Heart left ventricle (tissue), 16 donors: ENCODE data around the gene GZMM. TPM values are rescaled to one million over a fixed set of nuclear protein-coding genes. Genes with fewer than 3 reads are reported as not detected.

Source experiments
- ATAC-seq, 4 donors: fragments of 200-7000 bp; cut with Tn5 transposase; one replicate each; pipeline ENCODE4 v1.9.1; 2020 to 2022; ENCODE audit warnings: moderate library complexity in 4 of 4, mild to moderate bottlenecking in 3 of 4, moderate number of reproducible peaks in 1 of 4
- DNase-seq, 5 donors: peaks; one replicate each; pipeline ENCODE4 v3.0.0-alpha.2; 2020
- H3K27ac ChIP-seq, 12 donors: fragments of 200-600 bp; sonication (generic) in 4 of 12; one replicate each; pipeline versions ENCODE4 v1.5.0 to v1.8.0; 2016 to 2022; ENCODE audit warnings: mild to moderate bottlenecking in 2 of 12
- H3K27me3 ChIP-seq, 9 donors: fragments of 200-600 bp; sonication (generic) in 2 of 9; one replicate each; pipeline versions ENCODE4 v1.5.1 to v1.8.0; 2016 to 2022; ENCODE audit warnings: mild to moderate bottlenecking in 3 of 9
- H3K36me3 ChIP-seq, 9 donors: fragments of 200-600 bp; sonication (generic) in 2 of 9; one replicate each; pipeline versions ENCODE4 v1.5.0 to v1.8.0; 2018 to 2022; ENCODE audit warnings: mild to moderate bottlenecking in 2 of 9
- H3K4me1 ChIP-seq, 12 donors: fragments of 200-600 bp; sonication (generic) in 4 of 12; one replicate each; pipeline versions ENCODE4 v1.5.0 to v1.8.0; 2016 to 2022; ENCODE audit warnings: mild to moderate bottlenecking in 3 of 12
- H3K4me3 ChIP-seq, 12 donors: fragments of 200-600 bp; sonication (generic) in 4 of 12; one replicate each; pipeline versions ENCODE4 v1.5.0 to v1.8.0; 2017 to 2022; ENCODE audit warnings: mild to moderate bottlenecking in 9 of 12, moderate library complexity in 4 of 12
- H3K9me3 ChIP-seq, 12 donors: fragments of 200-600 bp; sonication (generic) in 4 of 12; one replicate each; pipeline versions ENCODE4 v1.5.0 to v1.8.0; 2016 to 2022; ENCODE audit warnings: mild to moderate bottlenecking in 1 of 12
- CTCF ChIP-seq, 12 donors: fragments of 200-600 bp; sonication (generic) in 4 of 12; IDR thresholded peaks; one replicate each; pipeline versions ENCODE4 v1.5.0 to v1.8.0; 2018 to 2022; ENCODE audit warnings: antibody characterized with exemption in 12 of 12, mild to moderate bottlenecking in 5 of 12
- POLR2A ChIP-seq, 2 donors: fragments of 450-650 bp; IDR thresholded peaks; one replicate each; pipeline ENCODE4 v1.6.1; 2017; ENCODE audit warnings: antibody characterized with exemption in 2 of 2, mild to moderate bottlenecking in 2 of 2, moderate library complexity in 2 of 2
- WGBS, 4 donors: extraction: QIAGEN DNeasy Blood & Tissue Kit in 2 of 4; methylation state at CpG; one replicate each; pipeline versions ENCODE4 v1.1.5 to v1.1.7; 2013 to 2018; 5-methylcytosine and 5-hydroxymethylcytosine counted together
- intact Hi-C, 10 donors: fragments of 100-400 bp; cut with DNase I; formaldehyde crosslinking; loops; one replicate each; pipeline versions ENCODE4 v1.11.1 to v1.14.2; 2022
- polyA plus RNA-seq, 2 donors: library from polyadenylated mRNA; stranded (reverse); fragments of 200-250 nt; gene quantifications; one replicate each; pipeline ENCODE4 v1.2.3, GENCODE V29; 2013
- total RNA-seq, 9 donors: library from RNA; depleted of rRNA in 2 of 9; stranded (reverse); fragments of >200 nt in 2 of 9; fragmentation: NEBNext Ultra II Directional in 3 of 9; extraction: Animal tissue kit (Norgen Biotek cat#: 25700) in 3 of 9; gene quantifications; one replicate each; pipeline versions ENCODE4 v1.1.0 to v1.2.4, GENCODE V29; 2016 to 2023
- donor health status: ischemic (EF 13 %, LVEDD 7.1; RV severe dilation, severe dysfunction).
- donor health status: healthy with polysubstance abuse.
- donor health status: DM: no; HTN: yes; CAD: no.
- donor health status: DM: no; HTN: no; CAD: no.
- donor health status: ischemic (EF 25% LVEDD 6.9; RV normal size, moderate dysfunction).
- donor health status: ischemic (EF 25% LVEDD 5.7; RV mildly dilated, moderate dysfunction).
- donor health status: healthy.
- donor health status: DM: yes; HTN: yes; CAD: no.
- donor health status: ischemic (EF 35%, LVEDD 5.7; RV mildly dilated, moderate dysfunction).
- donor health status: nonischemic (EF 11% LVEDD 7.7; RV severe dilation, severe dysfunction).
- donor health status: DM: yes; HTN: yes; CAD: no.
- donor health status: PGD.
- donor health status: ischemic (EF 29% LVEDD 5.4; RV normal size, mild dysfunction).
- donor health status: nonischemic (EF 23%, LVEDD 6.1; RV moderate dilation, normal function).

GZMM gene
- total and polyA plus RNA-seq, 11 donors = 0.12 to 3.0 (median 0.47) TPM; not detected in 5

DNA sequence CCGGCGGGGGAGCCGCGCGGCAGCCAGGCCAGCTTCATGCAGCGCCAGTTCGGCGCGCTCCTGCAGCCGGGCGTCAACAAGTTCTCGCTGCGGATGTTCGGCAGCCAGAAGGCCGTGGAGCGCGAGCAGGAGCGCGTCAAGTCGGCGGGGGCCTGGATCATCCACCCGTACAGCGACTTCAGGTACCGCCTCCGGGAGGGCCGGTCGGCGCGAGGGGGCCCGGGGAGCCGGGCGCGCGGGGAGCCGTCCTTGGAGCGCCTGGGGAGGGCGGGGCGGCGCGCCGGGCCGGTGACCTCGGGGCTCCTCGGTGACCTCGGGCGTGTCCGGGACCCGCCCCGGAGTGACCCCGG, 46.5 kb downstream of the GZMM start:
- Histone ChIP-seq H3K27me3 (peaks cover 15 to 51% (median 29%) of the 10 kb centered on the region in 9 donors), H3K36me3 (no peaks in the 10 kb centered on the region), H3K9me3 (no peaks in the 10 kb centered on the region), H3K27ac (no peak overlapping the region), H3K4me3 (peak overlapping the region in 9 of 12 donors; percentile 11 to 44 (median 28)), H3K4me1 (peaks cover 0 to 29% (median 16%) of the 10 kb centered on the region in 12 donors)
- 1 to 3% (median 2%) methylated on average over 37 to 50 of the region's 50 CpGs; no CpG with 5 or more reads in 1 of the 4 donors for WGBS, 4 donors
- intact Hi-C loops = loop anchor here in 1 of 10 donors (10.0 kb wide), 1 partner anchor 64 kb away; no protein-coding TSS in a partner anchor
- peak in 1 of 5 donors; percentile 59 for DNase-seq
- TF ChIP-seq POLR2A (IDR thresholded peaks at IDR 0.05) = no peak
- ATAC-seq = no peak

- peaks cover 15 to 51% (median 29%) of the 10 kb centered on the region in 9 donors for H3K27me3 ChIP-seq
- ATAC-seq (no peak), DNase-seq (no peak)
- H3K4me3 ChIP-seq = peak overlapping the region in 11 of 12 donors; percentile 8 to 44 (median 25)
- 3 to 9% (median 7%) methylated on average over 17 to 41 of the region's 41 CpGs for WGBS, 4 donors
- no peak for TF ChIP-seq CTCF (IDR thresholded peaks at IDR 0.05)
- no peak for TF ChIP-seq POLR2A (IDR thresholded peaks at IDR 0.05)
- H3K27ac ChIP-seq = no peak overlapping the region
- intact Hi-C loops = loop anchor here in 1 of 10 donors (10.0 kb wide), 1 partner anchor 64 kb away; no protein-coding TSS in a partner anchor
- peaks cover 0 to 29% (median 16%) of the 10 kb centered on the region in 12 donors for H3K4me1 ChIP-seq
- H3K9me3 ChIP-seq = no peaks in the 10 kb centered on the region
- no peaks in the 10 kb centered on the region for H3K36me3 ChIP-seq
Measured at GRCh38 chr19:590750-591098, 46.9 kb downstream of the GZMM start.

DNA sequence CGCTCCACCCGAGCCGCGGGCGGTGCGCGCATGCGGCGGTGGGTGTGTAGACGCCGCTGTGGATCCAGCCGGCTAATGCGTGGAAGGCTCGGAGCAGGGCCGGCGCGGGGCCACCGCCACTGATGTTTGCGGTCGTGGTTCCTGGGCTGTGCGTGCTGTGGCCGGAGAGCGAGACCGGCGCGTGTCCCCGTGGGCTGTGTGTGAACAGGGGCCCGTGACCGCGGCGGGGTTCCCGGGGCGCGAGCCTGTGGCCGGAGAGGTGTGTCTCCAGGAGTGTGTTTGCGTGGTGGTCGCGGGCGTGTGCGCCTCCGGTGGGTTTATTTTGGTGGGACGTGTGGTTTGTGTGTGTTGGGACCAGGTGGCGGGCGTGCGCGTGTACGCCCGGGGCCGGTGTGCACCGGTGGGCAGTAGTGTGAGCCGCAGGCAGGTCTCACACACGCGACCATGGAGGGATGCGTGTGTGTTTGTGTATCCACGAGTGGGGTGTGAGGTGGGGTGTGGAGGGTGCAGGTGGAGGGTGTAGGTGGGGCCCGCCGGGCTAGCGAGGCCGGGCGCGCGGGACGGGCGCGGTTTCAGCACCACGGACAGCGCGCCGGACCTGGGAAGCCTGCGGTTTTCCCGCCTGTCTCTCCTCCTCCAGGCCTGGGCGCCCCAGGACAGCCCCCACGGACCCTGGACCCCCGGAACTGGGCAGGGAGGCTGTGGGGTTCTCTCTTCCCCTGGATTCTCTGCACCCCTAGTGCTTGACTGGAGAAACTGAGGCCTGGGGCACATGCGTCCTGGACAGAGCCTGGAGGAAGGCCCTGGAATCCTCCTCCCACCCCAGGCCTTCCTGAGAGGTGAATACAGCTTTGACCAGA, 47.5 kb downstream of the GZMM start:
- DNase-seq = peak in 1 of 5 donors; percentile 67
- intact Hi-C loops = loop anchor here in 1 of 10 donors (10.0 kb wide), 1 partner anchor 63 kb away; no protein-coding TSS in a partner anchor
- H3K4me3 ChIP-seq = peak overlapping the region in 9 of 12 donors; percentile 8 to 44 (median 28)
- H3K27me3 ChIP-seq = peaks cover 15 to 51% (median 29%) of the 10 kb centered on the region in 9 donors
- no peaks in the 10 kb centered on the region for H3K36me3 ChIP-seq
- TF ChIP-seq POLR2A (IDR thresholded peaks at IDR 0.05) = no peak
- no peak for TF ChIP-seq CTCF (IDR thresholded peaks at IDR 0.05)
- H3K27ac ChIP-seq = no peak overlapping the region
- peaks cover 0 to 29% (median 16%) of the 10 kb centered on the region in 12 donors for H3K4me1 ChIP-seq
- no peaks in the 10 kb centered on the region for H3K9me3 ChIP-seq
- WGBS, 4 donors = 29 to 35% (median 33%) methylated on average over 45 to 75 of the region's 75 CpGs
- ATAC-seq = peak in 3 of 4 donors; percentile 19 to 38 (median 32)

DNA sequence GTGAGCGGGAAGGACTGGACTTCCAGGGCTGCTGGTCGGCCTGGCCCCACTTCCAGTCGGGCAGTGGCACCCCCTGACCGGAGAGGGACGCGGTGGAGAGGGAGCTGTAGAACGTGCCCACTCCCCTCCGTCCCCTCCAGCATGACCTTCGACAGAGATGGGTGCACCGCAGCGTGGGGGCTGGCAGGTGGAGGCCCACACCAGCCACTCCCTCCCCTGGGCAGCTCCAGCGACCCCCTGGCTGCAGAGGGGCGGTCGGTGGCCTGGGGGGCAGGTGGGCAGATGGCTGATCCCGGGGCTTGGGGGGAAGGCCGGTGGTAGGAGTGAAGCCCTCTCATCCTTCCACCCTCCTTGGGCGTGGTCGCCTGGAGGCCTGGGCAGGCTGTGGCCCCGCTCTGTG, 48.2 kb downstream of the GZMM start:
- peak in 1 of 5 donors; percentile 57 for DNase-seq
- Histone ChIP-seq H3K27ac (no peak overlapping the region), H3K27me3 (peaks cover 15 to 51% (median 29%) of the 10 kb centered on the region in 9 donors), H3K4me3 (no peak overlapping the region), H3K36me3 (no peaks in the 10 kb centered on the region), H3K9me3 (no peaks in the 10 kb centered on the region), H3K4me1 (peaks cover 0 to 29% (median 16%) of the 10 kb centered on the region in 12 donors)
- ATAC-seq = no peak
- TF ChIP-seq CTCF (IDR thresholded peaks at IDR 0.05) = no peak
- no peak for TF ChIP-seq POLR2A (IDR thresholded peaks at IDR 0.05)
- intact Hi-C loops = loop anchor here in 1 of 10 donors (10.0 kb wide), 1 partner anchor 63 kb away; no protein-coding TSS in a partner anchor
- 76 to 82% (median 80%) methylated on average over 8 to 19 of the region's 19 CpGs for WGBS, 4 donors
